ENCODE data around the gene GRK1.

DNA sequence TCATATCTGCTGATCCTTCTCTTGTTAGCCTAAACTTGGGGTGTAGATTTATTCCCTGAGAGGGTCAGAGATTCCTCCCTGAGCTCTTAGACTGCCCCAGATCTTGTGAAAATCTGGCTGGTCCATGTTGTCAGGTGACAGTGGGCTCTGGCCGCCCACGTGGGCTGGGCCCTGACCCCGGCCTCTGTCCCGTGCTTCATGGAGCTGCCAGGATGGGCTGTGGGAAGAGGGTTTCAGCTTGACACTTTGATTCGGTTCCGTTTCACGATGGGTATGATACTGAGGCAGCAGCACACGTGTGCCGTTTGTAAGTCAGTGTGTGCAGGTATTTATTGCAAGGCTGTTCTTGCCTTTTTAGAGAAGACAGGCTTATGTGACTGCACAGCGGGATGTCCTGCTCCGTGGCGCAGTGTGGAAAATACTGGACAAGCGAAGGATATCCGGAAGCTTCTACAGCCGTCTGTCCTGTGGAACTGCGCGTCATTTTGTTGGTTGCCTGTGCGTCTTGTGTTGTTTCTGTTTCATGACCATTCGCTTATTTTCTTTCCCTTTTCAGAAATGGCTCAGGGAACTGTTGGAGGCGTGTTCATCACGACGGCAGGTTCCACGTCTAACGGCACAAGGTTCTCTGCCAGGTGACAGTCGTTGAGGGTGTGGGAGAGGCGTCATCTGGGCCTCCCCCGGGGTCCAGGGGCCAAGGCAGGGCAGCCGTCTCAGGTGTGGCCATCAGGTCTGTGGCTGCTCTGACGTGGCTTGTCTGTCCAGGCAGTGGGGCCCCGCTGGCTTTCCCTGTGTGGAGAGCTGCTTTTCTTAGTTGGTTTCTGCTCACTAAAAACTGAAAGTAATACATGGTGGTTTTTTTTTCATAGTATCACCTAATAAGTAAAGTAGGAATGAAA is 29.5 kb upstream of the GRK1 start:
- no peak for TF ChIP-seq YY1 (IDR thresholded peaks at IDR 0.05; ENCODE audit: insufficient read depth, insufficient read length)
- no peak for TF ChIP-seq ZNF274 (IDR thresholded peaks at IDR 0.05; ENCODE audit: low read depth, low read length)
